Neuronal stem cell (in vitro differentiated cells): ENCODE results near the gene MSLN.

Experiments
- DNase-seq: peaks from one replicate; pipeline ENCODE4 v3.0.0-alpha.2; 2013; ENCODE audit warnings: low spot score
- H2AFZ ChIP-seq: one replicate; pipeline ENCODE4 v1.6.1; 2013; ENCODE audit warnings: mild to moderate bottlenecking, low read length, inconsistent platforms
- H2AK5ac ChIP-seq: 2 replicates; pipeline ENCODE4 v1.6.1; 2013; ENCODE audit warnings: low read depth, mild to moderate bottlenecking, inconsistent platforms, low read length, moderate library complexity, mixed read lengths
- H2BK120ac ChIP-seq: 2 replicates; pipeline ENCODE4 v1.6.1; 2013; ENCODE audit warnings: low read depth, mild to moderate bottlenecking, inconsistent platforms, low read length, moderate library complexity, mixed read lengths
- H2BK12ac ChIP-seq: one replicate; pipeline ENCODE4 v1.6.1; 2013; ENCODE audit warnings: low read length, inconsistent platforms
- H2BK15ac ChIP-seq: 2 replicates; pipeline ENCODE4 v1.6.1; 2013; ENCODE audit warnings: mild to moderate bottlenecking, low read length, inconsistent platforms, mixed read lengths
- H2BK5ac ChIP-seq: one replicate; pipeline ENCODE4 v1.6.1; 2013; ENCODE audit warnings: inconsistent platforms, mild to moderate bottlenecking, low read length, moderate library complexity
- H3K14ac ChIP-seq: one replicate; pipeline ENCODE4 v1.6.1; 2013; ENCODE audit warnings: low read length, inconsistent platforms
- H3K18ac ChIP-seq: 2 replicates; pipeline ENCODE4 v1.6.1; 2013; ENCODE audit warnings: low read length, inconsistent platforms
- H3K23ac ChIP-seq: 2 replicates; pipeline ENCODE4 v1.6.1; 2013; ENCODE audit warnings: low read depth, mild to moderate bottlenecking, mixed read lengths, low read length, inconsistent platforms; ENCODE audit not compliant: poor library complexity
- H3K27ac ChIP-seq: replicated peaks from 3 replicates; pipeline ENCODE4 v1.5.1; 2013; ENCODE audit warnings: low read length, inconsistent platforms
- H3K27me3 ChIP-seq, 3 experiments: 2 replicates each; pipeline ENCODE4 v1.6.1; 2013; ENCODE audit warnings: low read length in 3 of 3, mild to moderate bottlenecking in 2 of 3, inconsistent platforms in 1 of 3, low read depth in 1 of 3, mixed read lengths in 1 of 3, moderate library complexity in 1 of 3; ENCODE audit not compliant: control insufficient read depth in 3 of 3, insufficient read depth in 3 of 3
- H3K36me3 ChIP-seq, 2 donors: replicated peaks in 1 of 2; 2 replicates each; pipeline ENCODE4 v1.6.1; 2013; ENCODE audit warnings: low read length in 2 of 2; ENCODE audit not compliant: control insufficient read depth in 2 of 2, insufficient read depth in 2 of 2
- H3K4ac ChIP-seq: 2 replicates; pipeline ENCODE4 v1.6.1; 2013; ENCODE audit warnings: inconsistent platforms, mild to moderate bottlenecking, low read length, moderate library complexity
- H3K4me1 ChIP-seq, 2 donors: 1 replicate in 1 of 2; 2 replicates in 1 of 2; pipeline ENCODE4 v1.6.1; 2013; ENCODE audit warnings: low read length in 2 of 2, low read depth in 1 of 2; ENCODE audit not compliant: control insufficient read depth in 2 of 2, insufficient read depth in 1 of 2
- H3K4me2 ChIP-seq: one replicate; pipeline ENCODE4 v1.6.1; 2013; ENCODE audit warnings: mild to moderate bottlenecking, low read length, inconsistent platforms; ENCODE audit not compliant: insufficient read depth, poor library complexity, severe bottlenecking
- H3K4me3 ChIP-seq, 2 donors: 2 replicates each; pipeline ENCODE4 v1.5.1; 2013; ENCODE audit warnings: low read length in 2 of 2, mild to moderate bottlenecking in 2 of 2, inconsistent platforms in 1 of 2, moderate library complexity in 1 of 2
- H3K79me1 ChIP-seq: one replicate; pipeline ENCODE4 v1.6.1; 2013; ENCODE audit warnings: low read depth, mild to moderate bottlenecking, inconsistent platforms, low read length, moderate library complexity
- H3K9ac ChIP-seq: one replicate; pipeline ENCODE4 v1.6.1; 2013; ENCODE audit warnings: mild to moderate bottlenecking, low read depth, low read length, inconsistent platforms; ENCODE audit not compliant: poor library complexity
- H3K9me3 ChIP-seq, 2 donors: replicated peaks in 1 of 2; 2 replicates each; pipeline versions ENCODE3 to v1.6.1; 2013; ENCODE audit warnings: low read length in 2 of 2, mild to moderate bottlenecking in 2 of 2, inconsistent platforms in 1 of 2, low read depth in 1 of 2, mixed read lengths in 1 of 2, moderate library complexity in 1 of 2; ENCODE audit not compliant: control insufficient read depth in 2 of 2, insufficient read depth in 1 of 2
- H4K8ac ChIP-seq: one replicate; pipeline ENCODE4 v1.6.1; 2013; ENCODE audit warnings: low read depth, mild to moderate bottlenecking, inconsistent platforms, low read length, moderate library complexity
- H4K91ac ChIP-seq: one replicate; pipeline ENCODE4 v1.6.1; 2013; ENCODE audit warnings: low read length, low read depth, mild to moderate bottlenecking, inconsistent platforms; ENCODE audit not compliant: poor library complexity
- WGBS, 2 donors: extraction: QIAGEN DNeasy Blood & Tissue Kit; methylation state at CpG; one replicate each; pipeline ENCODE4 v1.1.7; 2013; ENCODE audit warnings: missing lambda C conversion rate in 2 of 2, mixed read lengths in 1 of 2; ENCODE audit not compliant: insufficient read length in 2 of 2, insufficient replicate concordance in 1 of 2; ENCODE audit errors: extremely low coverage in 2 of 2; 5-methylcytosine and 5-hydroxymethylcytosine counted together

The MSLN gene

GRCh38 chr16:799111-799947 is 38.8 kb downstream of the MSLN start:
- Histone ChIP-seq H3K14ac (peak overlapping the region; percentile 31), H4K91ac (no peak overlapping the region), H3K23ac (no peak overlapping the region), H3K4me2 (no peak overlapping the region), H2BK12ac (no peak overlapping the region), H3K4me3 (no peak overlapping the region), H3K36me3 (peaks cover 14 to 29% of the 10 kb centered on the region in 2 donors), H3K27me3 (peaks cover 0 to 35% (median 13%) of the 10 kb centered on the region in 3 experiments), H2BK15ac (no peak overlapping the region), H2BK120ac (no peak overlapping the region), H3K4ac (no peak overlapping the region), H3K79me1 (peaks cover 2% of the 10 kb centered on the region), H2AK5ac (no peak overlapping the region), H3K9ac (no peak overlapping the region), H4K8ac (no peak overlapping the region), H2AFZ (no peak overlapping the region), H3K4me1 (peaks cover 13 to 15% of the 10 kb centered on the region in 2 donors), H3K9me3 (peaks cover 0 to 2% of the 10 kb centered on the region in 2 donors), H3K18ac (no peak overlapping the region), H3K27ac (no peak overlapping the region), H2BK5ac (peak overlapping the region; percentile 3)
- WGBS, 2 donors, result no CpG with 5 or more reads among the region's 22 CpGs
- no peak for DNase-seq

- Histone ChIP-seq H2BK5ac (peak within 1 kb of the TSS; percentile 39), H3K18ac (peak within 1 kb of the TSS; percentile 97), H3K4ac (no peak within 1 kb of the TSS), H2BK120ac (peak within 1 kb of the TSS; percentile 54), H3K4me2 (peak within 1 kb of the TSS; percentile 80), H3K4me3 (peak within 1 kb of the TSS in 1 of 2 donors; percentile 7), H3K36me3 (peaks cover 14 to 23% of the 10 kb centered on the region in 2 donors), H3K27ac (no peak within 1 kb of the TSS), H2BK12ac (peak within 1 kb of the TSS; percentile 73), H3K23ac (peak within 1 kb of the TSS; percentile 95), H2BK15ac (peak within 1 kb of the TSS; percentile 78), H3K9ac (peak within 1 kb of the TSS; percentile 90), H3K14ac (peak within 1 kb of the TSS; percentile 89), H3K9me3 (peaks cover 0 to 2% of the 10 kb centered on the region in 2 donors), H4K91ac (no peak within 1 kb of the TSS), H3K27me3 (peaks cover 0 to 40% (median 13%) of the 10 kb centered on the region in 3 experiments), H4K8ac (no peak within 1 kb of the TSS), H3K4me1 (peaks cover 13 to 15% of the 10 kb centered on the region in 2 donors), H2AK5ac (peak within 1 kb of the TSS; percentile 92), H2AFZ (peak within 1 kb of the TSS; percentile 22), H3K79me1 (peaks cover 2% of the 10 kb centered on the region)
- no CpG with 5 or more reads among the region's 57 CpGs for WGBS, 2 donors
- DNase-seq, result peak; percentile 37
These were observed 39.7 kb downstream of the MSLN start, which contains the start of gene GNG13 for GRCh38 chr16:799948-800833. Gene GNG13, minus strand, starts transcription at chr16:800734. Its CDS starts 1,657 bp downstream, at chr16:799077.

- WGBS, 2 donors, result no CpG with 5 or more reads among the region's 17 CpGs
- peak overlapping the region; percentile 89 for H2AK5ac ChIP-seq
- H3K9ac ChIP-seq, result peak overlapping the region; percentile 70
- H3K79me1 ChIP-seq, result peaks cover 2% of the 10 kb centered on the region
- H2AFZ ChIP-seq, result no peak overlapping the region
- H3K27me3 ChIP-seq, result peaks cover 0 to 40% (median 13%) of the 10 kb centered on the region in 3 experiments
- peak overlapping the region; percentile 78 for H2BK15ac ChIP-seq
- peak overlapping the region; percentile 54 for H2BK120ac ChIP-seq
- peak overlapping the region; percentile 7 for H2BK12ac ChIP-seq
- no peak overlapping the region for H3K4me3 ChIP-seq
- no peak overlapping the region for H3K27ac ChIP-seq
- peak overlapping the region; percentile 91 for H3K18ac ChIP-seq
- no peak overlapping the region for H3K4ac ChIP-seq
- peaks cover 0 to 2% of the 10 kb centered on the region in 2 donors for H3K9me3 ChIP-seq
- no peak overlapping the region for H4K8ac ChIP-seq
- DNase-seq, result no peak
- peaks cover 10 to 18% of the 10 kb centered on the region in 2 donors for H3K36me3 ChIP-seq
- H3K14ac ChIP-seq, result peak overlapping the region; percentile 82
- H3K4me2 ChIP-seq, result peak overlapping the region; percentile 80
- H3K23ac ChIP-seq, result peak overlapping the region; percentile 29
- H4K91ac ChIP-seq, result no peak overlapping the region
- H2BK5ac ChIP-seq, result peak overlapping the region; percentile 39
- H3K4me1 ChIP-seq, result peaks cover 13 to 15% of the 10 kb centered on the region in 2 donors
These were observed 40.4 kb downstream of the MSLN start for GRCh38 chr16:800834-801511.
